Measurements from ENCODE around the gene CCNB3.
"Not testable (repeated sequence)": the region's sequence is repeated elsewhere in the genome, so short reads cannot be mapped to it uniquely, and the experiment has no call there.

Gene CCNB3, protein sequence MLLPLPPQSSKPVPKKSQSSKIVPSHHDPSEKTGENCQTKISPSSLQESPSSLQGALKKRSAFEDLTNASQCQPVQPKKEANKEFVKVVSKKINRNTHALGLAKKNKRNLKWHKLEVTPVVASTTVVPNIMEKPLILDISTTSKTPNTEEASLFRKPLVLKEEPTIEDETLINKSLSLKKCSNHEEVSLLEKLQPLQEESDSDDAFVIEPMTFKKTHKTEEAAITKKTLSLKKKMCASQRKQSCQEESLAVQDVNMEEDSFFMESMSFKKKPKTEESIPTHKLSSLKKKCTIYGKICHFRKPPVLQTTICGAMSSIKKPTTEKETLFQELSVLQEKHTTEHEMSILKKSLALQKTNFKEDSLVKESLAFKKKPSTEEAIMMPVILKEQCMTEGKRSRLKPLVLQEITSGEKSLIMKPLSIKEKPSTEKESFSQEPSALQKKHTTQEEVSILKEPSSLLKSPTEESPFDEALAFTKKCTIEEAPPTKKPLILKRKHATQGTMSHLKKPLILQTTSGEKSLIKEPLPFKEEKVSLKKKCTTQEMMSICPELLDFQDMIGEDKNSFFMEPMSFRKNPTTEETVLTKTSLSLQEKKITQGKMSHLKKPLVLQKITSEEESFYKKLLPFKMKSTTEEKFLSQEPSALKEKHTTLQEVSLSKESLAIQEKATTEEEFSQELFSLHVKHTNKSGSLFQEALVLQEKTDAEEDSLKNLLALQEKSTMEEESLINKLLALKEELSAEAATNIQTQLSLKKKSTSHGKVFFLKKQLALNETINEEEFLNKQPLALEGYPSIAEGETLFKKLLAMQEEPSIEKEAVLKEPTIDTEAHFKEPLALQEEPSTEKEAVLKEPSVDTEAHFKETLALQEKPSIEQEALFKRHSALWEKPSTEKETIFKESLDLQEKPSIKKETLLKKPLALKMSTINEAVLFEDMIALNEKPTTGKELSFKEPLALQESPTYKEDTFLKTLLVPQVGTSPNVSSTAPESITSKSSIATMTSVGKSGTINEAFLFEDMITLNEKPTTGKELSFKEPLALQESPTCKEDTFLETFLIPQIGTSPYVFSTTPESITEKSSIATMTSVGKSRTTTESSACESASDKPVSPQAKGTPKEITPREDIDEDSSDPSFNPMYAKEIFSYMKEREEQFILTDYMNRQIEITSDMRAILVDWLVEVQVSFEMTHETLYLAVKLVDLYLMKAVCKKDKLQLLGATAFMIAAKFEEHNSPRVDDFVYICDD (N-terminal part only)

DNA sequence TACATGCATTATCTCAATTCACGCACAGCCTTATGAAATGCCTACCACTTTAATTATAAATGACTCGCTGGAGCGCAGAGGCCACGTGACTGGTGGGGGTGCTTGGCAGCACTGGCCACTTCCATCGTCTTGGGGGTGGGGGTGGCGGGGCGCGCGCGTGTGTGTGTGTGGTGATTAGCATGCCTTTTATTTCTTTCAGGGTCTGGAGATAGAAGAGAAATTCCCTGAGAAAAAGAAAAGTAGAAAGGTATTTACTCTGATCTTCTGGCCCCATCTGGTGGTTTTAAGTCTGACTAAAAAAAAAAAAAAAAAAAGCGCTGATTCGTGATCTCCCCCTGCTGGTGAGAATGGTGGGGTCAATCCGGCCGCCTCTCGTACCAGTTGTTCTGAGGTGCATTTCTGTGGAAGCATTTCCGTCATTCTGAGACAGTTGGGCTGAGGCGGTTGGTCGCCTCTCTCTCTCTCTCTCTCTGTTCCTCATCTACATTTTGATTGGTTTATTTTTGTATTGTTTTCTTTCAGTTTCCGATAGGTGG, at the start of gene CCNB3:
CCNB3 (plus strand) TSS at position 402 of the 536 bp plus-strand sequence. CDS start 80,399 bp downstream, outside the sequence.
- peak; percentile 63 to 65 for DNase-seq

- no peak for DNase-seq
Measured at GRCh38 chrX:50157545-50158135, 46.9 kb upstream of the CCNB3 start.

- no peak for DNase-seq
Measured at GRCh38 chrX:50158593-50158992, 46.0 kb upstream of the CCNB3 start.

DNA sequence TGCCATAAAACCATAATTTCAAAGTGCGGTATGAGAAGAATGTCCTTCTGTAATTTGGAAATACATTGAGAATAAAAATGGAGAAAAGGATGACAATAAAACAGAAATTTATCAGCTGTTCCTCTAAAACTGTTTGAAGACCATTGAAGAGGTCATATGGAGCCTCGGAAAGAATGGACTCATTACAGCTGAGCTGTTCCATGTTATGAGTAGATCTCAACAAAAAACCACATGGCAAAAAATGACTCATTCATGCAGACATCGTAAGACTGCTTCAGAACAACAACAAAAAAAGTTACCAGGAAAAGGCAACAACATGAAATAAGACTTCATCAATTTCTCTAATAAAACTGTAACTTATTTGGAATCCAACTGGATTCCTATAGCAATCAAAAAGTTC, 43.4 kb upstream of the CCNB3 start:
- DNase-seq, result no peak

GRCh38 chrX:50165727-50166126, 38.8 kb upstream of the CCNB3 start:
- no peak for DNase-seq

GRCh38 chrX:50167366-50167765, 37.2 kb upstream of the CCNB3 start:
- DNase-seq, result no peak

DNA sequence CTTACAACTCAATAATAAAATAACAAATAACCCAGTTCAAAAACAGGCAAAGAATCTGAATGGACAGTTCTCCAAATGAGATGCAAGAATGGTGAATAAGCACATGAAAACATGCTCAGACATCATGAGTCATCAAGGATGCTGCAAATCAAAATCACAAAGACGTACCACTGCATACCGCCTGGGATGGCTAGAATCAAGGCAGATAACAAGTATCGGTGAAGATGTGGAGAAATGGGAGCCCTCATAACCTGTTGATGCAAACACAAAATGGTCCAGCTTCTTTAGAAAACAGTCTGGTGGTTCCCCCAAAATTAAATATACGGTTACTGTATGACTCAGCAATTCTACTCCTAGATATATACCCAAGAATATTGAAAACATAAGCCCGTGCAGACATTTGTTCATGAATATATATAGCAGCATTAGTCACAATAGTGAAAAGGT, 36.3 kb upstream of the CCNB3 start:
- no peak for DNase-seq

GRCh38 chrX:50169717-50170116, 34.8 kb upstream of the CCNB3 start:
- no peak for DNase-seq

DNA sequence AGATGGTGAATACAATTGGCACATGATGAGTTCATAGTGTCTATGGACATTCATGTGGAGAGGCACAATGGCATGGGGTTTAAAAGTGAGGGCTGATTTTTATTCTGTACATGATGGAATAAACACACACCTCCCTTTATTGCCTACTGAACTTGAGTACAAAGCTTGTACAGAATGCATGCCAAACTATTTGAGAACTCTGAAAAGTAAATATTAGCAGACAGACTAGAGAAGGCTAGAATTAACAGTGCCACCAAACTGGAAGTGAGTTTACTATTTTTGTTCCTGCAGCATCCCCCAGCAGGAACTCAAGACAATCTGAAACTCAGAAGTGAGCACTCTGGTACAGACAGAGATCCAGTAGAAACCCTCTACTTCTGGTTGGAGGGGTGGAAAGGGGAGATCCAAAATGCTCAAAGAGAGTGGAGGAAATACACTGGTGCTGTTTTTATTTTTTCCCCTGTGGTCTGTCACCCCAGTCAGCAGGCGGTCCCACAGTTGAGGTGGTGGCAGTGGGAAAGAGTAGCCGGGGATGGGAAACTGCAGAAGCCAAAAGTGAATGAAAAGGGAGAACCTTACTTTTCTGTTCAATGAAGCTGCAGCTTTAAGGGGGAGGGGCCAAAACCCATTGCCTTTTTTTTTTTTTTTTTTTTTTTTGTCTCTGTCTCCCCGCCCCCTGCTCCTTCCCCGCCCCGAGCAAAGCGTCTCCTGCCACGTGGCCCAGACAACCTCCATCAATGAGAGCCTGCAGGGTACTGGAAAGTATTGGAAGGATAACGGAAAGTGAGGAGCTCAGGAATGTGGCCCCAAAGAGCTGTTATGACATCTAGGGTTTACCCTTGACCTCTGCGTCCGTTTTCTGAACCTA, 24.3 kb upstream of the CCNB3 start:
- DNase-seq, result no peak

GRCh38 chrX:50183891-50184290, 20.7 kb upstream of the CCNB3 start:
- no peak for DNase-seq

GRCh38 chrX:50188859-50189600, 15.5 kb upstream of the CCNB3 start:
- DNase-seq, result no peak

- no peak for DNase-seq
Measured at GRCh38 chrX:50198348-50198747, 6.2 kb upstream of the CCNB3 start.

DNA sequence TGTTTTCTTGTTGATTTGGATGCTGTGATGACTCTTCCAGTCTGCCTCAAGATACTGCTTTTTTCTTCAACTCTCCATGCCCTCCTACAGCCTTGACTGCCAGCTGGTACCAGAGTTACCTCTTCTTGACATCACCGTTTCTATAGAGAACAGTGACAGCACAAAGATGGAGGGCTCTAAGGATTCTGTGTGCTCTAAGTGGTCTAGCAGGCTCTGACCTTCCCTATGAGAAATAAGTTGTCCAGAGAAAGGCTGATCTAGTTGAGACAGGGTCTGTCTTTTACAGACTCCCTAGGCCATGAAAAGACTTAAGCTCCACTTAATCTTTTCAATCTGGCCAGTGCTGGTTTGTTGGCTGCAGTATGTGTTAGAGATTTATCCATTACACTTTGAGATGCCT, 3.7 kb upstream of the CCNB3 start, which contains the start of gene AKAP4:
AKAP4 (minus strand) TSS at position 101 of the 400 bp plus-strand sequence. CDS start 118 bp downstream, outside the sequence.
- DNase-seq, result no peak

DNA sequence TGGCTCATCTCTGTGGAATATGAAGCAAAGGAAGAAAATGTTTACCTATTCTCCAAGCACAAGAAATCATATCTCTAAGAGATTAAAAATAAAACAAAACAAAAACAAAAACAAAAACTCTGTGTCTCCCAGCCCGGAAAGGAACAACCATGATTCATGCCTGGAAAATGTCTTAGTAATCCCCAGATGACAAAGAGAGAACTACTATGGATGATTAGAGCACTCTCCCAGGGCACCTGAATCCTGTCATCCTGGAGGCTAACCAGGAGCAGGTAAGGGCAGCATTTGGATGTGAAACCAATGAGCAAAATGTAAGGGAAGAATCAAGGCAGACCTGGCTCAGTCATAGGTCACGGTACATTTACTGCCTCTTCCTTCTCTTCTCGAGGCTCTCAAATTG, 2.0 kb upstream of the CCNB3 start:
- no peak for DNase-seq

- no peak for DNase-seq
Measured at GRCh38 chrX:50206753-50207152, 2.2 kb downstream of the CCNB3 start.

DNA sequence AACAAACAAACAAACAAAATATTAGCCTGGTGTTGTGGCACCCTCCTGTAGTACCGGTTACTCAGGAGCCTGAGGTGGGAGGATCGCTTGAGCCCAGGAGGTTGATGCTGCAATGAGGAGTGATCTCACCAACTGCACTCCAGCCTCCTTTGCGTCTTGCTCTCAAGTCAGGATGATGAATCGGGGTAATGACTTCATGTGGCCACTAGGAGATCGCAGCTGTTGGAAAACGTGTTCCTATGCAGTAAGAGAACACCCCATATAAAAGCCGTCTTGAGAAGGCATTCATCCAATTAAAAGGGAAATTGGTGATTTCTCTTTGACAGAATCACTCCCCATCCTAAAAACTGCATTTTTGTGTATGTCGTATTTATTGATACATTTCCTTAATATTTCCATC, 6.9 kb downstream of the CCNB3 start:
- DNase-seq, result no peak

- DNase-seq, result no peak
Measured at GRCh38 chrX:50281253-50281652, 76.7 kb downstream of the CCNB3 start.

DNA sequence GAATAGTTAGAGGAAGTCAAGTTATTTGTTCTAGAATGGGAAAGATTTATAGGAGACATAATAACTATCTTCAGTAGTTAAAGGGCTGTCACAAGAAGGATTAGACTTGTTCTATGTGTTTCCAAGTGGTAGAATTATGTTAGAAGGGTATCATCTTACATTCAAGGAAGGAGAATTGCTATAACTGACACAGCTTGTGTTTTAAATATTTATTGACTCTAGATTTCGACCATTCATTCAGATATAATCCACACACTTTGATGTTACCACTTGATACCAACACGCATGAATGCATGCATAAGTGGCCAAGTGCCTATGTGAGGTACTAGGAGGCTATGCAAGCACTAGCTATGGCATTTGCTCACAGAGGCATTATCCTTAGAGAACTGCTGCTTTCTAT, 122.7 kb downstream of the CCNB3 start:
- no peak for DNase-seq

DNA sequence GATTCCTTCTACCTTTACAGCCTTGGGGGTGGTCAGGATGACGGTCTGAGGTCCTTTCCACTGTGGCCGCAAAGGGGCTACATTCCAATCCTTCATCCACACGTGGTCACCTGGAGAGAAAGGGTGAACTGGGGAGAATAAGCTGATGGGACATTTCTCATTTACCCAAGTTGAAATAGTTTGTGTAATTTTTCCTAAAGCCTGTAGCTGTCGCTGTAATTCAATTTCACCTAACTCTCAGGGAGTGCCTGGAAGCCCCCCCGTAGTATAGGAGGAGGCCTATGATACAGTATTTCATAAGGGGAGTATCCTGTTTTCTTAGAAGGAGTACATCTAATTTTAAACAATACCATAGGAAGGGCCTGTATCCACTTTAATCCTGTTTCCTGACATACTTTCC, 128.1 kb downstream of the CCNB3 start:
- not testable (repeated sequence) for DNase-seq

GRCh38 chrX:50333308-50333707, 128.7 kb downstream of the CCNB3 start:
- no peak for DNase-seq
